Measurements from ENCODE around the gene TLX1.

DNA sequence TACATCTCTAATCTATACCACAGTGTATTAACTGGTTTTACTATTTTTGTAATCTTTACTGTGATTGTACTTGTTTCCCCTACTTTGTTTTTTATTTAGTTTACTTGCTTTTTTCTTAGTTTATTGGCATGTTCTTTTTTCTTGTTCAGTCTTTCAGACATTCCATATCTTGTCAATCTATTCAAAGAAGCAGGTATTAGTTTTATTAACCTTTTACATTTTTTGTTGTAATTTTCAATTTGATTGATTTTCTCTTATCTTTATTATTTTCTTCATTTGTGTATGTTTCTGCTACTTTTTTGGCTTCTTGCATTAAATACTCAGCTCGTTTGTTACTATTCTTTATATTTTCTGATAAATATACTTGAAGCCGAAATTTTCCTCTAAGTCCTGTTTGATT lies 41.6 kb downstream of the TLX1 start:
- no peak for TF ChIP-seq CTCF (IDR thresholded peaks at IDR 0.05)
- no peak for TF ChIP-seq POLR2A (IDR thresholded peaks at IDR 0.05)
